Liver (tissue), 9 donors: Measurements from ENCODE around the gene DPPA2. TPM values are rescaled to one million over a fixed set of nuclear protein-coding genes. Genes with fewer than 3 reads are reported as not detected.

Experiments used
- DNase-seq: peaks from one replicate; pipeline ENCODE4 v3.0.0-alpha.2; 2017; ENCODE audit warnings: low spot score
- H3K27ac ChIP-seq, 2 donors: one replicate each; pipeline ENCODE4 v1.7.0; 2013; ENCODE audit warnings: inconsistent platforms in 2 of 2, low read length in 2 of 2, control low read depth in 1 of 2, low read depth in 1 of 2, mild to moderate bottlenecking in 1 of 2
- H3K27me3 ChIP-seq, 4 donors: one replicate each; pipeline versions ENCODE4 v1.6.1 to v1.7.0; 2013; ENCODE audit warnings: low read length in 3 of 4, inconsistent platforms in 1 of 4, mild to moderate bottlenecking in 1 of 4, moderate library complexity in 1 of 4; ENCODE audit not compliant: control insufficient read depth in 4 of 4, insufficient read depth in 4 of 4
- H3K36me3 ChIP-seq, 4 donors: one replicate each; pipeline versions ENCODE4 v1.6.1 to v1.7.0; 2013; ENCODE audit warnings: low read length in 3 of 4, mild to moderate bottlenecking in 3 of 4, low read depth in 1 of 4, moderate library complexity in 1 of 4; ENCODE audit not compliant: control insufficient read depth in 4 of 4, insufficient read depth in 3 of 4
- H3K4me1 ChIP-seq, 4 donors: one replicate each; pipeline versions ENCODE4 v1.6.1 to v1.7.0; 2013; ENCODE audit warnings: low read length in 3 of 4, mild to moderate bottlenecking in 3 of 4, moderate library complexity in 1 of 4; ENCODE audit not compliant: control insufficient read depth in 4 of 4, insufficient read depth in 4 of 4
- H3K4me3 ChIP-seq, 3 donors: one replicate each; pipeline versions ENCODE4 v1.6.1 to v1.7.0; 2013; ENCODE audit warnings: low read length in 3 of 3, control low read depth in 1 of 3, low read depth in 1 of 3, mild to moderate bottlenecking in 1 of 3
- H3K9ac ChIP-seq, 2 donors: one replicate each; pipeline ENCODE4 v1.7.0; 2013; ENCODE audit warnings: low read length in 2 of 2, mild to moderate bottlenecking in 2 of 2, moderate library complexity in 2 of 2, control low read depth in 1 of 2, low read depth in 1 of 2
- H3K9me3 ChIP-seq, 4 donors: one replicate each; pipeline versions ENCODE4 v1.6.1 to v1.7.0; 2013; ENCODE audit warnings: low read length in 3 of 4; ENCODE audit not compliant: control insufficient read depth in 4 of 4
- ATF3 ChIP-seq: IDR thresholded peaks from 2 replicates; pipeline ENCODE4 v1.6.1; 2016; ENCODE audit warnings: antibody characterized with exemption
- CTCF ChIP-seq: fragments of 150-350 bp; IDR thresholded peaks from 2 replicates; pipeline ENCODE4 v1.5.1; 2017; ENCODE audit warnings: improper control_type of control experiment, low read depth, low read length; ENCODE audit not compliant: missing input control
- EGR1 ChIP-seq, 2 donors: IDR thresholded peaks; 2 replicates each; pipeline ENCODE4 v1.6.1; 2016 to 2018; ENCODE audit warnings: antibody characterized with exemption in 2 of 2, low read depth in 2 of 2
- FOXA1 ChIP-seq: IDR thresholded peaks from 2 replicates; pipeline ENCODE4 v1.6.1; 2016; ENCODE audit warnings: antibody characterized with exemption
- FOXA2 ChIP-seq: IDR thresholded peaks from 2 replicates; pipeline ENCODE4 v1.6.1; 2016; ENCODE audit warnings: antibody characterized with exemption
- GABPA ChIP-seq, 2 donors: IDR thresholded peaks in 1 of 2; conservative IDR thresholded peaks in 1 of 2; 2 replicates each; pipeline ENCODE4 v1.6.1; 2016; ENCODE audit warnings: antibody characterized with exemption in 2 of 2, mild to moderate bottlenecking in 1 of 2, moderate library complexity in 1 of 2
- HNF4A ChIP-seq, 2 donors: conservative IDR thresholded peaks; 2 replicates each; pipeline ENCODE4 v1.6.1; 2016; ENCODE audit warnings: antibody characterized with exemption in 2 of 2, mild to moderate bottlenecking in 2 of 2
- HNF4G ChIP-seq: IDR thresholded peaks from 2 replicates; pipeline ENCODE4 v1.6.1; 2016; ENCODE audit warnings: antibody characterized with exemption
- JUND ChIP-seq, 2 donors: IDR thresholded peaks; 2 replicates each; pipeline ENCODE4 v1.6.1; 2016; ENCODE audit warnings: antibody characterized with exemption in 2 of 2
- MAX ChIP-seq: IDR thresholded peaks from 2 replicates; pipeline ENCODE4 v1.6.1; 2016; ENCODE audit warnings: antibody characterized with exemption
- NR2F2 ChIP-seq: IDR thresholded peaks from 2 replicates; pipeline ENCODE4 v1.6.1; 2016; ENCODE audit warnings: antibody characterized with exemption
- RAD21 ChIP-seq, 2 donors: IDR thresholded peaks; 2 replicates each; pipeline ENCODE4 v1.6.1; 2016; ENCODE audit warnings: antibody characterized with exemption in 2 of 2, mild to moderate bottlenecking in 2 of 2
- REST ChIP-seq: IDR thresholded peaks from 2 replicates; pipeline ENCODE4 v1.6.1; 2016; ENCODE audit warnings: antibody characterized with exemption, mild to moderate bottlenecking
- RXRA ChIP-seq, 2 donors: IDR thresholded peaks; 2 replicates each; pipeline ENCODE4 v1.6.1; 2017 to 2018; ENCODE audit warnings: antibody characterized with exemption in 2 of 2, mild to moderate bottlenecking in 1 of 2
- SP1 ChIP-seq: IDR thresholded peaks from 2 replicates; pipeline ENCODE4 v1.6.1; 2018; ENCODE audit warnings: antibody characterized with exemption, mild to moderate bottlenecking
- TAF1 ChIP-seq: conservative IDR thresholded peaks from 2 replicates; pipeline ENCODE4 v1.6.1; 2016; ENCODE audit warnings: antibody characterized with exemption, mild to moderate bottlenecking
- YY1 ChIP-seq: IDR thresholded peaks from 2 replicates; pipeline ENCODE4 v1.6.1; 2016; ENCODE audit warnings: antibody characterized with exemption, mild to moderate bottlenecking
- ZBTB33 ChIP-seq: IDR thresholded peaks from 2 replicates; pipeline ENCODE4 v1.6.1; 2016; ENCODE audit warnings: antibody characterized with exemption
- WGBS: extraction: QIAGEN DNeasy Blood & Tissue Kit; methylation state at CpG from one replicate; pipeline ENCODE4 v1.1.7; 2013; 5-methylcytosine and 5-hydroxymethylcytosine counted together
- polyA plus RNA-seq, 2 donors: library from polyadenylated mRNA; stranded (reverse) in 1 of 2; unstranded in 1 of 2; fragments of 200-250 nt in 1 of 2; fragments of >200 nt in 1 of 2; fragmentation: Nextera tagmentation in 1 of 2; extraction: Ambion mirVana in 1 of 2; gene quantifications; one replicate each; pipeline versions ENCODE4 v1.2.1 to v1.2.3, GENCODE V29; 2013 to 2015
- total RNA-seq, 2 donors: library from RNA; depleted of rRNA; stranded (reverse); fragments of >200 nt; gene quantifications; one replicate each; pipeline ENCODE4 v1.2.3, GENCODE V29; 2014
- donor health status: healthy.
- donor health status: healthy.
- donor health status: healthy.
- donor health status: healthy.
- donor health status: healthy.

DPPA2 gene
- total and polyA plus RNA-seq, 4 donors, result not detected

- Histone ChIP-seq H3K27ac (no peak overlapping the region), H3K4me1 (no peaks in the 10 kb centered on the region), H3K36me3 (no peaks in the 10 kb centered on the region), H3K4me3 (no peak overlapping the region), H3K9me3 (no peaks in the 10 kb centered on the region), H3K27me3 (no peaks in the 10 kb centered on the region), H3K9ac (no peak overlapping the region)
- no peak for DNase-seq
- WGBS, result 86% methylated on average over 2 of the region's 2 CpGs
- no peak for TF ChIP-seq FOXA1
- TF ChIP-seq EGR1 (IDR thresholded peaks at IDR 0.05; ENCODE audit: low read depth in 2 of 2), result no peak
- no peak for TF ChIP-seq YY1
- TF ChIP-seq RXRA (IDR thresholded peaks at IDR 0.05), result no peak
- TF ChIP-seq HNF4A (conservative IDR thresholded peaks at IDR 0.05), result no peak
- TF ChIP-seq JUND (IDR thresholded peaks at IDR 0.05), result no peak
- TF ChIP-seq CTCF, result no peak
- TF ChIP-seq FOXA2, result no peak
- TF ChIP-seq ATF3, result no peak
- TF ChIP-seq TAF1, result no peak
- no peak for TF ChIP-seq RAD21 (IDR thresholded peaks at IDR 0.05)
- TF ChIP-seq MAX, result no peak
- TF ChIP-seq SP1, result no peak
- TF ChIP-seq HNF4G, result no peak
- TF ChIP-seq REST, result no peak
- TF ChIP-seq GABPA (IDR thresholded peaks at IDR 0.05 in 1 of 2, conservative IDR thresholded peaks at IDR 0.05 in 1 of 2), result no peak
- no peak for TF ChIP-seq NR2F2
- no peak for TF ChIP-seq ZBTB33
These were observed 18.8 kb downstream of the DPPA2 start for GRCh38 chr3:109297496-109297895.
